Fibroblast of skin of left biceps (primary cell): ENCODE data around the gene CLRN1.

Source experiments
- DNase-seq, 2 experiments: peaks; one replicate each; pipeline ENCODE4 v3.0.0-alpha.2; 2013; ENCODE audit warnings: low read depth in 2 of 2

Gene CLRN1

GRCh38 chr3:150921209-150921608, 51.3 kb downstream of the CLRN1 start:
- DNase-seq = no peak

GRCh38 chr3:150920236-150920635, 52.3 kb downstream of the CLRN1 start:
- no peak for DNase-seq

GRCh38 chr3:150917951-150918350, 54.6 kb downstream of the CLRN1 start:
- no peak for DNase-seq

- DNase-seq = no peak
Measured at GRCh38 chr3:150913133-150913922, 59.2 kb downstream of the CLRN1 start.

GRCh38 chr3:150912501-150912900, 60.0 kb downstream of the CLRN1 start:
- no peak for DNase-seq

- DNase-seq = no peak
Measured at GRCh38 chr3:150911771-150912170, 60.8 kb downstream of the CLRN1 start.

GRCh38 chr3:150906461-150906860, 66.1 kb downstream of the CLRN1 start:
- DNase-seq = no peak

GRCh38 chr3:150905746-150906145, 66.8 kb downstream of the CLRN1 start:
- no peak for DNase-seq

- DNase-seq = no peak
Measured at GRCh38 chr3:150905339-150905738, 67.2 kb downstream of the CLRN1 start, which contains the start of gene MINDY4B. MINDY4B (minus strand) TSS chr3:150905439; CDS start chr3:150905439, 0 bp downstream.

- DNase-seq = no peak
Measured at GRCh38 chr3:150902988-150903387, 69.5 kb downstream of the CLRN1 start.

GRCh38 chr3:150901793-150902192, 70.7 kb downstream of the CLRN1 start:
- no peak for DNase-seq

- no peak for DNase-seq
Measured at GRCh38 chr3:150899141-150899540, 73.4 kb downstream of the CLRN1 start.

GRCh38 chr3:150898046-150898754, 74.3 kb downstream of the CLRN1 start:
- DNase-seq = no peak

GRCh38 chr3:150897592-150897991, 74.9 kb downstream of the CLRN1 start:
- DNase-seq = no peak

- DNase-seq = no peak
Measured at GRCh38 chr3:150890831-150891230, 81.7 kb downstream of the CLRN1 start.

- DNase-seq = peak in 1 of 2 experiments; percentile 12
Measured at GRCh38 chr3:150890295-150890694, 82.2 kb downstream of the CLRN1 start.

GRCh38 chr3:150889106-150889505, 83.4 kb downstream of the CLRN1 start:
- DNase-seq = no peak

GRCh38 chr3:150887031-150887430, 85.5 kb downstream of the CLRN1 start:
- DNase-seq = no peak

- no peak for DNase-seq
Measured at GRCh38 chr3:150885535-150885934, 87.0 kb downstream of the CLRN1 start.

- DNase-seq = no peak
Measured at GRCh38 chr3:150878996-150879575, 93.4 kb downstream of the CLRN1 start.

GRCh38 chr3:150878290-150878689, 94.2 kb downstream of the CLRN1 start:
- DNase-seq = no peak

- DNase-seq = no peak
Measured at GRCh38 chr3:150877303-150877702, 95.2 kb downstream of the CLRN1 start.
